TTC549 (cell line): ENCODE data around the gene MORC1.
"Not testable (repeated sequence)": the region's sequence is repeated elsewhere in the genome, so short reads cannot be mapped to it uniquely, and the experiment has no call there.

ENCODE experiments used
- FAIRE-seq: peaks from 2 replicates; lab custom pipeline; 2012; peaks lifted over from hg19 to GRCh38; lab: Jason Lieb, UNC

MORC1 gene, protein sequence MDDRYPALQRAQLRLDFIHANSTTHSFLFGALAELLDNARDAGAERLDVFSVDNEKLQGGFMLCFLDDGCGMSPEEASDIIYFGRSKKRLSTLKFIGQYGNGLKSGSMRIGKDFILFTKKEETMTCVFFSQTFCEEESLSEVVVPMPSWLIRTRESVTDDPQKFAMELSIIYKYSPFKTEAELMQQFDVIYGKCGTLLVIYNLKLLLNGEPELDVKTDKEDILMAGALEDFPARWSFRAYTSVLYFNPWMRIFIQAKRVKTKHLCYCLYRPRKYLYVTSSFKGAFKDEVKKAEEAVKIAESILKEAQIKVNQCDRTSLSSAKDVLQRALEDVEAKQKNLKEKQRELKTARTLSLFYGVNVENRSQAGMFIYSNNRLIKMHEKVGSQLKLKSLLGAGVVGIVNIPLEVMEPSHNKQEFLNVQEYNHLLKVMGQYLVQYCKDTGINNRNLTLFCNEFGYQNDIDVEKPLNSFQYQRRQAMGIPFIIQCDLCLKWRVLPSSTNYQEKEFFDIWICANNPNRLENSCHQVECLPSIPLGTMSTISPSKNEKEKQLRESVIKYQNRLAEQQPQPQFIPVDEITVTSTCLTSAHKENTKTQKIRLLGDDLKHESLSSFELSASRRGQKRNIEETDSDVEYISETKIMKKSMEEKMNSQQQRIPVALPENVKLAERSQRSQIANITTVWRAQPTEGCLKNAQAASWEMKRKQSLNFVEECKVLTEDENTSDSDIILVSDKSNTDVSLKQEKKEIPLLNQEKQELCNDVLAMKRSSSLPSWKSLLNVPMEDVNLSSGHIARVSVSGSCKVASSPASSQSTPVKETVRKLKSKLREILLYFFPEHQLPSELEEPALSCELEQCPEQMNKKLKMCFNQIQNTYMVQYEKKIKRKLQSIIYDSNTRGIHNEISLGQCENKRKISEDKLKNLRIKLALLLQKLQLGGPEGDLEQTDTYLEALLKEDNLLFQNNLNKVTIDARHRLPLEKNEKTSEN

DNA sequence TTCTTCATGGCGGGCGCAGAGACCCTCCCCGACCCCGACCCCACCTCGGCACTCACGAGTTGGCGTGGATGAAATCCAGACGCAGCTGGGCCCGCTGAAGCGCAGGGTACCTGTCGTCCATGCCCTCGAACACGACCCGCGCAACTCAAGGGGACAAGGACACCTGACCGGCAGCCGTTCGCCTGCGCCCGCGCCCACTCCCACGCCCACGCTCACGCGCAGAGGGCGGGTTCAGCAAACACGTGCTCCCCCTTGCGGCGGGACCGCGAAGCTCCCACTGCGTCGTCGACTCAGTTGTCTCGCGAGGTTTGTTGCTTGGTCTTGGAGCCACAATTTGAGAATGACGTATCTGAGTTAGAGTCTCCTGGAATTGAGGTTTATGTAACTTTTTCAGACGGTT lies at the start of gene MORC1:
Gene MORC1, minus strand, starts transcription at position 196 of the 400 bp plus-strand sequence. Its CDS starts 75 bp downstream, at position 121.
- no peak for FAIRE-seq

DNA sequence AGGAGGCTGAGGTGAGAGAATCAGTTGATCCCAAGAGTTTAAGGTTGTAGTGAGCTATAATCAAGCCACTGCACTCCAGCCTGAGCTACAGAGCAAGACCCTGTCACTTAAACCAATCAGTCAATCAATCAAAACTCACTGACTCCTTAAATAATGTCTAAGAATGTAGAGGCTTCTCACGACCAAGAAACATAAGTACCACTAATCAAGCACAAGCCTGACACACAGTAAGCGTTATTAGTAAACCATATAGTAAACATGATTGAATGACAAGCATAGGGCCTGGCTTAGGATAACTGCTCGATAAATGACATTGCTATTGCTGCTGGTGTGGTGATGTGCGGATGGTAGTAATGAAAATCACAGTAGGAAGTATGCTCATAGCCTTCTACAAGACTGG lies 48.0 kb upstream of the MORC1 start:
- no peak for FAIRE-seq

DNA sequence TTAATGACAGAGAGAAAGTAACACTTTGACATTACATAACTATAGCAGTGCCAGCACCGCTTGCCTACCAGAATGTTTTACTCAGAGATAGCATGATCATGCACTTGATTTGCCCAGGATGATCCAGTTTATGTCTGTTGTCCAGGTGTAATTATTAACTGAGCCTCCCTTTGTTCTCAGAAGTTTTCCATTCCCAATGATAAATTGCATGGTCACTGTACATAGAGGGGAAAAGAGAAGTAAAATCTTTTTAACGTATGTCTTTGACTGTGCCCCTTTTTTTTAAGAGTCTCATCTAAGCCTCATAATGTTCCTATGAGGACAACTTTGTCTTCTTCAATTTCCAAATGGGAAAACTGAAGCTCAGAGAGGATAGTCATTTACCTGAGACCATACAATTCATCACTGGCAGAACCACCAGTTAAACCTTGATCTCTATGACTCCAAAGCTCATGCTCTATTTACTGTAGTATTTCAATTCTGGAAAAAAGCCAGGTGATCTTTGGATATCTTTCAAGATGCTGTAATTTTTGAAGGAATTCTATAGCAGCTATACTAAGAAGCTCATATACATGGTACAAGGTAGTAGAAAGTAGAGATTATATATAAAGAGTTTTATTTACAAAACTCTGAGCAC lies 43.7 kb upstream of the MORC1 start:
- FAIRE-seq, result no peak

DNA sequence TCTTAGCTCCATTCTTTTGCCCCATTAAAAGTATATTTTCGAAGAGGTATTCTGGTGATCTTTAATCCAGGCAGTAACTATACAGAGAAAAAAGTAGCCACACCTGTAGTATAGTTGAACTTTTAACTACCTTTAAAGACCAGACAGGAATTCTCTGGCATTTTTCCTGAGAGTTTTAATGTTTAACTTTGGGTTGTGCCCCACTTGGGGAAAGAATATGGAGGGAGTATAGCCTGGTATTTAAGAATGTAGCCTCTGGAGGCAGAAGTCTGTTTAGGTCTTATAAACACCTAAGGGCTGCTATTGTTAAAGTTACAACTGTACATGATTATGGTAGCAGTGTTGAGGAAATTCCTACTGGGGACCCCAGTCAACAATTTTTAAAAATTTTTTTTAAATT lies 37.9 kb upstream of the MORC1 start:
- no peak for FAIRE-seq

DNA sequence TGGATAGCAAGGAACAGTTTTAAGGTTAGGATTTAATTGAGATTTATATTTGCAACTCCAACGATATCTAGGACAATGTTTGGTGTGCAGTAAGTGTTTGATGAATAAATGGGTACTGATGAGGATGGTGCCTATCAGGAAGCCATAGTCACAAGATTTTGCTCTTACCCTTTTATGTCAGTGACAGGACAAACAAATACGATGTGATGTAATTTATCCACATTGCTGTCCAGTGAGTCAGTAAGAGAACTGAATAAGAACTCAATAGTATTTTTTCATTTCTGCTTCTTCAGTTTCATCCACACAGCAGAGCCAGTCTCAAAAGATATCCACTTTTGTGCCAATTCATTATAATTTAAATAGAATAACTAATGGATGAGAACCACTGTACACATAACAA lies 37.0 kb upstream of the MORC1 start:
- FAIRE-seq, result no peak

DNA sequence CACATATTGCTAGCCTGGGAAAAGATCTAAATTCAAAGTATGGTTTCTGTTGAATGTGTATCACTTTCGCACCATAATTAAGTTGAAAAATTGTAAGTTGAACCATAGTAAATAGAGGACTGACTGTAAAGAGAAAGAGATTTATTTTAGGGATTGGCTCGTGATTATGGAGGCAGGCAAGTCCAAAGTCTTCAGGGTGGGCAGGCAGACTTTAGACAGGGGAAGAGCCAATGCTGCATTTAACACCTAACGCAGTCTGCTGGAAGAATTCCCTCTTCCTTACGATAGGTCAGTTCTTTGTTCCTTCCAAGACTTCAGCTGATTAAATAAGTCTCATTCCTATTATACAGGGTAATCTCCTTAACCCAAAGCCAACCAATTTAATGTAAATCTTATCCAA lies 34.4 kb upstream of the MORC1 start:
- no peak for FAIRE-seq

DNA sequence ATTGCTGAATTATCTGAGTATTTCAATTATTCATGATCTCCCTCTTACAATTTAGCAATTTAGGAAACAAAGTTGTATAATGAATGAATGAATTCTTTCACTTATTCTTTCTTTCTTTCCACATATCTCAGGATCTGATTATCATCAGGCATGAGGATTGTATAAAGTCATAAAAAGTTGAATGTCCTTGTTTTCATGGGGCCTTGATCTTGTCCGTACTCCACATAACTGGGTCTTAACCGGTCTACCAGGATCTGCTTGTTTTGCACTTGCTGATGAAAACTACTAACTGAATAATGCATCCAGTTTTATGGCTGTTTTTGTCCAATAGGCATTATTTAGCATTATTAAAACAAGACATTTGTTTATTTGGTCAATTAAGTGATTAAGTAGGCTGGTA lies 31.1 kb upstream of the MORC1 start:
- no peak for FAIRE-seq

DNA sequence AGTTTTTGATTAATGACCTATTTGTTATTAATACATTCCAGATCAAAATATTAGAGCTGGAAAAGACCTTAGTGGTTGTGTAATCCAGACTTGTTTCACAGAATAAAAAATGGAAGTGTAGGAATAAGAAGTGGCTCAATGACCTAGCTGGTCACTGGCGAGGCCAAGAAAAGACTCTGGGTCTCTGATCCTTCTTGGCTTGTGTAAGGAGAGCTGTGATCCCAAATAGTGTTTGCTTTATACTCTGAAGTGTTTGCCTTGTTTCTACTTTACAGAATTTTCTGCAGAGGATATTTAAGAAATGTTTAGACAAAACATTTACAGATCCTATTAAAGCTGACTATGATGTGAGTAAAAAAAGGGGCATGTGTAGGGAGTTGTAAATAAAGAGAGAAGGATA lies 25.7 kb upstream of the MORC1 start:
- no peak for FAIRE-seq

DNA sequence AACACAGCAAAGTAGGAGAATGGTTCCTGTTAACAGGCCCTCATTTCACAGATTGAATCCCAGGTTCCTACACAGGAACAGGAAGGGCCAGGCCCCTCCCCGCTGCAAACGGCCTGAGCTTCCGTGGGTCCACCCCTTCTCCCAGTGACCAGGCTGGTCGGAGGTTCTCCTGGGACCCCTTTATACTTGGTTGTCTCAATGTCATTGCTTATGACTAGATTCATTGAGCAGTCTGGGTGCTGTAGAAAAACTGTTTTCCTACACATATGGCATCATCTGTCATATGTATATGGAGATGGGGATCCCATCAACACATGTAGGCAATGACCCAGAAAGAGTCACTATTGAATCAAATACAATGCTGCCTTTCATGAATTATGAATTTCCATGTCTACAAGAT lies 22.4 kb upstream of the MORC1 start:
- FAIRE-seq, result no peak

DNA sequence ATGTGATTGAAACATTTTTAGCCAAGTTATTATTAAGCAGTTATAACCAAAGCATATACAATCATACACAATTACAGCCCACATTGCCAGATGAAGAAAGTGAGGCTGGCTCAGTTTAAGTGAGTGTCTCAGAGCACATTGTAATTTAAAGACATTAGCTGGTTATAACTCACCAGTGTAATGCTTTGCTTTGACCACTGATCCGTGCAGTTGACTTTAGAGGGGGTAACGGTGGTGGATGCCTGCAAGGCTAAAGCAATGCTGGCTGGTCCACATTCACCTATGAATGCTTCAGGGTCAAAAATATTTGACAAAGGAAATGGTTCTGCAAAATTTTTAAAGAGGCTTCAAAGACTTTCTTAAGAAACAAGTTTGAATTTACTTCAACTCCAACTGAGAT lies 19.8 kb upstream of the MORC1 start:
- no peak for FAIRE-seq

DNA sequence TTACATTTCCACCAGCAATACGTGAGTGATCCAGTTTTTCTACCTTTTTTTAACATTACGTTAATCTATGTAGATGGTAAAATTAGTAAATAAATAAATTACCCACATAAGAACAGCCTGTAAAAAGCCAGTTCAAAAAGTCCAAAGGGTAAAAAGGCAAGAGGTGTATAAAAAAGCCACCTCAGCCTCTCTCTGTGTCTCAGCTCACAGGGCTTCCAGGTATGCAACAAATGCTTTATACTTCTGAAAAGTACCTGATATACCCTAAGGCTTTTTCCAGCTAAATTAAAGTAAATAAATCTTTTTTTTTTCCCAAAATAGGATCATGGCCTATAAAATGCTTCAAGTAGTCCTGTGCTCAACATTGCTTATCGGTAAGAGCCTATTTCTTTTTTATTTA lies 18.6 kb upstream of the MORC1 start, which contains the start of gene C3orf85:
Gene C3orf85, plus strand, starts transcription at position 197 of the 400 bp plus-strand sequence. Its CDS starts 129 bp downstream, at position 326.
- FAIRE-seq, result no peak

DNA sequence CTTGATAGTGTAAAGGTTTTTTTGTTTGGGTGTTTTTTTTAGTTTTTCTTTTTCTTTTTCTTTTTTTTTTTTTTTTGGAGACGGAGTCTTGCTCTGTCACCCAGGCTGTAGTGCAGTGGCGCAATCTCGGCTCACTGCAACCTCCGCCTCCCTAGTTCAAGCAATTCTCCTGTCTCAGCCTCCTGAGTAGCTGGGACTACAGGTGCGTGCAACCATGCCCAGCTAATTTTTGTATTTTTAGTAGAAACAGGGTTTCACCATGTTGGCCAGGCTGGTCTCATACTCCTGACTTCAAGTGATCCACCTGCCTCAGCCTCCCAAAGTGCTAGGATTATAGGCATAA lies 15.5 kb upstream of the MORC1 start:
- not testable (repeated sequence) for FAIRE-seq

DNA sequence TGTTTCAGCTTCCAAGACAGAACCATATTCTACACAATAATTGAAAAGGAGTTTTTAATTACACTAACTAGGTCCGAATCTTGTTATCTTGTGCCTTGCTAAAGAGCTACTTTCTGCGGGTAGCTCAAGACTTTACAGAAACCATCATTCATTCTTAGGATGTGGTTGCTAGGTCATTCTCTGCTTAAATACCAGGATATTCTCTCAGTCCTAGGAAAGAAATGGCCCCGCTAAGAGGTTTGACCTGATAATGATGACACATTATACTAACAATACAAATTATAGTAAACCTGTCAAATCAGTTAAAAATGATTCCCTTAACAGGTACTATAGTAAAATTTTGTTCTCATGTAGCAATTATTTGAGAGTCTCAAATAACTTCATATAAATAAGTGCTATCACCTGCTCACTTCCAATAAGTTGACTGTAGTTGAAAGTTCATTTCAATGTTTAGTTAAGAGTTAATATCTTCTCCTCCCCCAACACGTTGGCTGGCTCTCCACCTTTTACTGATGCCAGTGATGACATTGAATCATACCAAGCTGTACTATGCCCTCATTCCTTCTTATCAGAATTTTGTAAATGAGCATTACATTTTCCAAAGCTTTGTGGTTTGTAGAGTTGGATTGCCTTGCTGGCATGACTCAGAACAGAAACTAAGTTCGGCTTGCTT lies 15.0 kb upstream of the MORC1 start:
- FAIRE-seq, result no peak

DNA sequence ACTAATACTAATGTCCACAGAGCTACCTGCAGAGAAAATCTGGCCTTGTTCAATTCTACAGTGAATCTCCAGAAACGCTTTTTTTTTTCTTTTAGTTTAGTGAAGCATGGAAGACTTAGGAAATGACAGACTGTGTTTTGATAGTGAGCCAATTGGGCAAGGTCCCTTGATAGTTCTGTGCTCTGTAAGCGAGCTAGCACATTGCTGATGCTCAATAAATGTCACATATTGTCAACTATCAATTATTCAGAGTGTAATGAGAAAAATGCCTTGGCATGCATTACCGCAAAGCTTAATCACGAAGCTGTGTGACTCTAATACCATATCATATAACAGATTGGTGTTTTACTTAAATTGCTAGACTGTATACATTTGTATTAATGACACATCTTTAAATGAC lies 13.3 kb upstream of the MORC1 start:
- FAIRE-seq, result no peak

DNA sequence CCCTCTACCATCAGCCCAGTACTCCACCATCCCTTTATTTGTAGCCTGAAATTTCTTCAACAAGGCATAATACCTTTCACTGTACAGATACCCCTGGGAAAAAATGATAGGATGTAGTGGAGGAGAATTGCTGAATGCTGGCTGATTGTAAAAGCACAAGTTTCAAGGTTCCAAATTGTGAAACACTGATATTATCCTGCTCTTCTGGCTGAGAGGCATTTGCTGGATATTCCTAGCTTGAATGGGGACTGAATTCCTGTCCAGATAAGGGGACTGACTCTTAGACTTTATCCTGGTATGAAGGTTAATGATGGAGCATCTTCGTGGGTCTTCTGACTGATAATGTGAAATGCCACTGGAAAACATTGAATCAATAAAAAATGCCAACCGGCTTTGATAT lies 9.6 kb upstream of the MORC1 start:
- no peak for FAIRE-seq

DNA sequence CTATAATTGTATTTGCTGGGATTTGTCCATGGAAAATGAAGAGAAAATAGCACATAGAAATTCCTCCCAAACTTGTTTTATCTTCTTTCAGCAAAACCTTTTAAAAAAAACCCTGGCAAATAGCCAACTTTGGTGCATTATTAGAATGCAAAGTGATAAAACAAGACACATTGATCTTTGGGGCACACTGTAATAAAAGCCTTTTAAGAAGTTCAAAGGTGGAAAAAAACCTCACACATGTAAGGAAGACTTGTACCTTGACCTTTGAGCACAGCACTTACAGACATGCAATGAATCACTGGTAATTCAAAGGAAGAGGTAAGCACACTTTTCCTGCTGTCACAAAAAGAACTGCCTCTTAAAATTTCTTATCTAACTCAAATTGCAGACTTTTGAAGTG lies 8.0 kb upstream of the MORC1 start:
- FAIRE-seq, result no peak

DNA sequence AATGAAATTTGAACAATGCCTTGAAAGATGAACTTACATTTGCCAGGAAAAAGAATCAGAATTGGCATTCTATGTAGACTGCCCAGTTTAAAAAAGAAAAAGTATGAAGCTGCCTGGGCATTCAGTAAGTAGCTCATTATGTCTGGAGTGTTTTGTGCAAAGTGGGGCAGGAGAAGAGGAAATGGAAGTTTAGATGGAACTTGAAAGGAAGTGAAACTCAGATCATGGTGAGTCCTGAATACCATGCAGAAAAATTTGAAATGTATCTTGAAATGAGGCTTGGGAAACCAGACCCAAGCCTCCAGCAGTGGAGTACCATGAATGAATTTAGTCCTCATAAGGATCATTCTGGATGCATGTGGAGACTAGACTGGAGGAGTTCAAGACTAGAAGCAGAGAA lies 4.8 kb upstream of the MORC1 start:
- no peak for FAIRE-seq

DNA sequence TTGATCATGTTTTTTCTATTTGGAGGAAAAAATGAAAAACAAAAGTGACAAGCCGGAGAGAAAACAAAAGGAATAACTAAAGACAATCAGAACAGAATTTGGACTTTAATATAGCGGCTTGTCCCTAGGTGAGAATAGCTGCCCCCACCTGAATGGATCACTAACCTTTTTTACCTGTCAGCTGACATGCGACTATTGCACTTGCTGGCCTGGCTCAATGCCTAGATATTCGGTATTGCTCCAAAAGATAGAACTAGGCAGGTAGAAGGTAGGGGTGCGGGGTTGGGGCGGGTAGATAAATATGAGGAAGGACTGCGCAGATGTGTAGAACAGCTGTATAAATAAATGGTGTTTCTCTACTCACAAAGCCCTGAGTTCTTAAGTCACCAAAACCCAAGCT lies 650 bp upstream of the MORC1 start:
- no peak for FAIRE-seq

DNA sequence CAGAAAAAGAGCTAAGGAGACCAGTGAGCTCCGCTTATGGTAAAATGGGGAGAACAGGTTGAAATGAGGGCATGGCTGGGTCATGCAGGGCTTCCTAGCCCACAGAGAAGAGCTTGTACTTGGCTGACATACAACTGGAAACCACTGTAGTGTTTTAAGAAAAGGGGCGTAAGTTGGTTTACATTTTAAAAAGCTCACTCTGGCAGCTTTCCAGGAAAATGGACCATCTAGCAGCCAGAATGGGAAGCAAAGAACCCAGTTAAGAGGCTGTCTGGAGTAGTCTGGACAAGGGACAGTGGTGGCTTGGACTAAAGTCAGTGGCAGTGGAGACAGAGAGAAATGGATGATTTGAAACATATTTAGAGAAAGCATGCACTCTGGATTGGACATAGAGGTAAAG lies 1.9 kb downstream of the MORC1 start:
- no peak for FAIRE-seq

DNA sequence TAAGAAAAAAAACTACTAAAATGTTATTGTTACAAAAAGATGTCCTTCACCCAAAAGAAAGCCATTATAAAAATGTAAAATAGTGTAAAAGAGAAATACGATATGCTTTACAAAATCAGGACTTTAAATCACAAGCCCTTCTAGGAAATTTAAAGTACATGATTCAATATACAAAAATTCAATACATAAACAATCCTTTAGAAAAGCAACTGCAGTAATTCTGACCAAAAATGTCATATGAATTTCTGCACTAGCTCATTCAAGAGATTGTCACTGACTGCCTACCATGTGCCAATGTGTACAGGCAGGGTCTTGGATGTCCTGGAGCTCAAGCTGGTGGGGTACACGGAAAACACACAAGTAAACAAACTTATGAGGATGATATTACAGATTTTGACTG lies 2.5 kb downstream of the MORC1 start:
- no peak for FAIRE-seq

DNA sequence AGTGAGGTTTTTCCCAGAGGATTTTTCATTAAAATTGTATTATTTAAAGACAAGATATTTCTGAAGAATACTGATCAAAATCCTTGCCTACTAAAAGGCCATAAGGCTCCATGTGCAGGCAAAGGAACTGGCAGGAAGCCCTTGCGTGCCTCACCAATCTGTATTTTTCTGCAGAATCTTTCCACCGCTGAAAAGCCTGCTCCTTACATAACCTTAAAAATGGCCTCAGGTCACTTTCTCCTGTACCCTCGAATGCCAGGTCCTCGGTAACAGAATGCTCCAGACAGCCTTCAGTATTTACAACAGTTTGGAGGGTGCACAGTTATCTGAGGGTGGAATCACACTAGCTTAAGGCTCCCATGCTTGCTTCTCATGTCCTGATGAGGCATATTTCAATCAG lies 3.2 kb downstream of the MORC1 start:
- FAIRE-seq, result no peak
